HepG2 (cell line): ENCODE measurements around the gene CEP20. TPM values are rescaled to one million over a fixed set of nuclear protein-coding genes. Genes with fewer than 3 reads are reported as not detected.

ENCODE experiments used
- ATAC-seq: fragments of 200-7000 bp; cut with Tn5 transposase; 3 replicates; pipeline ENCODE4 v1.9.1; 2020; ENCODE audit warnings: mild to moderate bottlenecking, moderate library complexity
- BruUV-seq: library from RNA; stranded (reverse); fragments of 400-500 nt; replicated peaks from 2 replicates; lab custom pipeline; 2021; lab: Mats Ljungman, UMichigan
- CTCF ChIA-PET: fragments of 300-600 bp; formaldehyde crosslinking; extraction: SDS; loops from one replicate; lab custom pipeline; 2021; ENCODE audit warnings: low total read pairs, inconsistent platforms, low intra/inter-chr PET ratio; lab: Yijun Ruan, JAX
- POLR2A ChIA-PET: fragments of 350-600 bp; sonication (Branson Sonifier 250); formaldehyde crosslinking; loops from one replicate; lab custom pipeline; 2020; ENCODE audit warnings: antibody characterized with exemption, inconsistent platforms; lab: Yijun Ruan, JAX
- DNase-seq: peaks from one replicate; pipeline ENCODE4 v3.0.0-alpha.2; 2015; ENCODE audit warnings: low spot score
- FAIRE-seq: peaks from 3 replicates; lab custom pipeline; 2011; peaks lifted over from hg19 to GRCh38; lab: Jason Lieb, UNC
- H2AFZ ChIP-seq: one replicate; pipeline ENCODE4 v1.6.1; 2011; ENCODE audit warnings: low read length, inconsistent platforms
- H3K27ac ChIP-seq: fragments of 300-600 bp; 3 replicates; pipeline ENCODE4 v1.8.0; 2011; ENCODE audit warnings: mixed run types, mild to moderate bottlenecking, mixed read lengths, low read length, inconsistent platforms; ENCODE audit not compliant: insufficient read depth; ENCODE audit errors: extremely low read length
- H3K27me3 ChIP-seq, 2 experiments: fragments of 200-600 bp in 1 of 2; 2 replicates in 1 of 2; 3 replicates in 1 of 2; pipeline versions ENCODE4 v1.6.0 to v1.8.0; 2011; ENCODE audit warnings: low read length in 2 of 2, mild to moderate bottlenecking in 2 of 2, moderate library complexity in 2 of 2, inconsistent platforms in 1 of 2; ENCODE audit not compliant: insufficient read depth in 2 of 2, control insufficient read depth in 1 of 2
- H3K36me3 ChIP-seq, 2 experiments: fragments of 200-600 bp in 1 of 2; replicated peaks in 1 of 2; 2 replicates in 1 of 2; 3 replicates in 1 of 2; pipeline versions ENCODE4 v1.5.1 to v1.8.0; 2011; ENCODE audit warnings: low read length in 2 of 2, inconsistent platforms in 1 of 2; ENCODE audit not compliant: insufficient read depth in 2 of 2, control insufficient read depth in 1 of 2
- H3K4me1 ChIP-seq: 2 replicates; pipeline ENCODE4 v1.5.1; 2012; ENCODE audit warnings: low read length, inconsistent platforms; ENCODE audit not compliant: insufficient read depth
- H3K4me2 ChIP-seq: 2 replicates; pipeline ENCODE4 v1.6.0; 2011; ENCODE audit warnings: low read depth, low read length, inconsistent platforms
- H3K4me3 ChIP-seq, 3 experiments: fragments of 200-600 bp in 1 of 3; sonication (generic), shearing (Covaris generic) in 1 of 3; replicated peaks in 1 of 3; 2 replicates each; pipeline ENCODE4 v1.5.1; 2011 to 2016; ENCODE audit warnings: low read length in 3 of 3, inconsistent platforms in 2 of 3, low read depth in 2 of 3, mild to moderate bottlenecking in 2 of 3, control low read depth in 1 of 3, mixed read lengths in 1 of 3; ENCODE audit not compliant: insufficient read depth in 1 of 3
- H3K79me2 ChIP-seq: one replicate; pipeline ENCODE4 v1.6.1; 2011; ENCODE audit warnings: low read length, inconsistent platforms; ENCODE audit not compliant: insufficient read depth
- H3K9ac ChIP-seq: 2 replicates; pipeline ENCODE4 v1.6.0; 2011; ENCODE audit warnings: mild to moderate bottlenecking, low read depth, low read length, inconsistent platforms; ENCODE audit not compliant: insufficient read depth
- H3K9me3 ChIP-seq: 2 replicates; pipeline ENCODE4 v1.5.1; 2012; ENCODE audit warnings: mild to moderate bottlenecking, low read length
- H4K20me1 ChIP-seq: 2 replicates; pipeline ENCODE4 v1.6.0; 2011; ENCODE audit warnings: inconsistent platforms, mild to moderate bottlenecking, low read length, moderate library complexity; ENCODE audit not compliant: insufficient read depth
- DPF2 ChIP-seq: sonication (generic); formaldehyde crosslinking; IDR thresholded peaks from 2 replicates; pipeline ENCODE4 v1.4.0; 2020; ENCODE audit warnings: mild to moderate bottlenecking, low read depth, missing genetic modification reagents, borderline replicate concordance
- SRY ChIP-seq: sonication (generic); formaldehyde crosslinking; IDR thresholded peaks from 2 replicates; pipeline ENCODE4 v1.8.0; 2022; ENCODE audit warnings: mild to moderate bottlenecking, missing genetic modification reagents
- TEAD2 ChIP-seq: sonication (generic); formaldehyde crosslinking; IDR thresholded peaks from 2 replicates; pipeline ENCODE4 v1.9.0; 2021; ENCODE audit warnings: missing genetic modification reagents
- ZNF12 ChIP-seq: sonication (generic); formaldehyde crosslinking; IDR thresholded peaks from 2 replicates; pipeline ENCODE4 v1.5.0; 2020; ENCODE audit warnings: missing genetic modification reagents
- ZNF235 ChIP-seq: sonication (generic); formaldehyde crosslinking; IDR thresholded peaks from 2 replicates; pipeline ENCODE4 v1.8.1; 2023; ENCODE audit warnings: mild to moderate bottlenecking, missing genetic modification reagents, borderline replicate concordance
- ZNF441 ChIP-seq: sonication (generic); formaldehyde crosslinking; IDR thresholded peaks from 2 replicates; pipeline ENCODE4 v1.7.0; 2021; ENCODE audit warnings: missing genetic modification reagents, borderline replicate concordance
- WGBS: methylation state at CpG from one replicate; pipeline ENCODE4 v1.1.6; 2017; ENCODE audit warnings: low lambda C conversion rate; 5-methylcytosine and 5-hydroxymethylcytosine counted together
- in situ Hi-C: cut with HindIII; loops from 2 replicates; pipeline ENCODE4 v1.10.0; 2017; ENCODE audit warnings: low pct_unique_long_range_greater_than_20kb; ENCODE audit not compliant: extremely low pct_ligation_motif_present
- intact Hi-C: fragments of 100-400 bp; cut with micrococcal nuclease; formaldehyde crosslinking; loops from one replicate; pipeline ENCODE4 v1.10.0; 2022; ENCODE audit not compliant: unreplicated experiment
- polyA plus RNA-seq, 8 experiments: library from polyadenylated mRNA; depleted of rRNA in 3 of 8; stranded (reverse) in 7 of 8; unstranded in 1 of 8; fragments of >200 nt; fragmentation: Illumina TruSeq in 4 of 8; extraction: Trizol in 4 of 8; gene quantifications; 2 replicates each; pipeline versions ENCODE4 v1.2.1 to v1.2.3, GENCODE V29; 2011 to 2016; ENCODE audit warnings: low read depth in 4 of 8, missing spikeins in 1 of 8, mixed read lengths in 1 of 8; ENCODE audit not compliant: insufficient read depth in 1 of 8
- total RNA-seq, 5 experiments: library from RNA; depleted of rRNA; stranded (reverse); fragments of >200 nt; fragmentation: Illumina TruSeq; extraction: Trizol; gene quantifications; 2 replicates each; pipeline ENCODE4 v1.2.3, GENCODE V29; 2016; ENCODE audit warnings: low read depth in 1 of 5
- TF ChIP-seq, protein P1 (sequence below): sonication (generic); formaldehyde crosslinking; IDR thresholded peaks from 2 replicates; pipeline ENCODE4 v1.4.0; 2020; ENCODE audit warnings: missing genetic modification reagents
- TF ChIP-seq, protein P2 (sequence below): sonication (generic); formaldehyde crosslinking; IDR thresholded peaks from 2 replicates; pipeline ENCODE4 v1.4.0; 2020; ENCODE audit warnings: missing genetic modification reagents, borderline replicate concordance

CEP20 gene
- total and polyA plus RNA-seq, 2 of the 13 experiments (the other 11 are each of a cell fraction or from before 2014, with no cell fraction given), result 53.0 to 54.1 TPM

DNA sequence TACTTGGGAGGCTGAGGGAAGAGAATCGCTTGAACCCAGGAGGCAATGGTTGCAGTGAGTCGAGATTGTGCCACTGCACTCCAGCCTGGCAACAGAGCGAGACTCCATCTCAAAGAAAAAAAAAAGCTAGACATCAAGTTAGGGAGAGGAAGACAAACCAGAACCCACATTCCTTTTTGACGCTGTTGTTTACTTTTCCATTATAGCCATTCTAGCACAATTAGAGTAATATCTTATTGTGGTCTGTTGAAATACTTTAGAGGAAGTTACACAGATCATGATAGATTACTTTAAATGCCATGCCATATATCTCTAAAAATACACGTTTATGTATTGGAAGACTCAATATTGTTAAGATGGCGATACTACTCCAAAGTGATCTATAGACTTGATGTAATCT lies 44.5 kb upstream of the CEP20 start:
- Histone ChIP-seq H3K9me3 (0 out of 2 replicates have a peak, but pooled peaks cover 4% of the 10 kb centered on the region), H3K4me2 (no peak overlapping the region), H4K20me1 (no peaks in the 10 kb centered on the region), H3K27ac (no peak overlapping the region), H3K27me3 (no peaks in the 10 kb centered on the region), H3K4me1 (peaks cover 14% of the 10 kb centered on the region), H3K4me3 (no peak overlapping the region), H3K36me3 (no peaks in the 10 kb centered on the region), H3K9ac (no peak overlapping the region), H2AFZ (no peak overlapping the region), H3K79me2 (no peaks in the 10 kb centered on the region)
- WGBS, result 49% methylated on average over 6 of the region's 6 CpGs
- ATAC-seq (no peak), DNase-seq (no peak), FAIRE-seq (no peak)
- CTCF ChIA-PET, result no interaction called here
- in situ Hi-C loops, result no loop called here
- BruUV-seq, result no TSS peak
- intact Hi-C loops, result no loop called here
- no peak for TF ChIP-seq TEAD2
- TF ChIP-seq ZNF441 (CRISPR knock-in tag), result no peak
- TF ChIP-seq, protein P1, sequence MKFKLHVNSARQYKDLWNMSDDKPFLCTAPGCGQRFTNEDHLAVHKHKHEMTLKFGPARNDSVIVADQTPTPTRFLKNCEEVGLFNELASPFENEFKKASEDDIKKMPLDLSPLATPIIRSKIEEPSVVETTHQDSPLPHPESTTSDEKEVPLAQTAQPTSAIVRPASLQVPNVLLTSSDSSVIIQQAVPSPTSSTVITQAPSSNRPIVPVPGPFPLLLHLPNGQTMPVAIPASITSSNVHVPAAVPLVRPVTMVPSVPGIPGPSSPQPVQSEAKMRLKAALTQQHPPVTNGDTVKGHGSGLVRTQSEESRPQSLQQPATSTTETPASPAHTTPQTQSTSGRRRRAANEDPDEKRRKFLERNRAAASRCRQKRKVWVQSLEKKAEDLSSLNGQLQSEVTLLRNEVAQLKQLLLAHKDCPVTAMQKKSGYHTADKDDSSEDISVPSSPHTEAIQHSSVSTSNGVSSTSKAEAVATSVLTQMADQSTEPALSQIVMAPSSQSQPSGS (CRISPR knock-in tag), result no peak
- no peak for TF ChIP-seq SRY (CRISPR knock-in tag)
- TF ChIP-seq DPF2 (CRISPR knock-in tag), result no peak
- TF ChIP-seq ZNF12 (CRISPR knock-in tag), result no peak
- TF ChIP-seq, protein P2, sequence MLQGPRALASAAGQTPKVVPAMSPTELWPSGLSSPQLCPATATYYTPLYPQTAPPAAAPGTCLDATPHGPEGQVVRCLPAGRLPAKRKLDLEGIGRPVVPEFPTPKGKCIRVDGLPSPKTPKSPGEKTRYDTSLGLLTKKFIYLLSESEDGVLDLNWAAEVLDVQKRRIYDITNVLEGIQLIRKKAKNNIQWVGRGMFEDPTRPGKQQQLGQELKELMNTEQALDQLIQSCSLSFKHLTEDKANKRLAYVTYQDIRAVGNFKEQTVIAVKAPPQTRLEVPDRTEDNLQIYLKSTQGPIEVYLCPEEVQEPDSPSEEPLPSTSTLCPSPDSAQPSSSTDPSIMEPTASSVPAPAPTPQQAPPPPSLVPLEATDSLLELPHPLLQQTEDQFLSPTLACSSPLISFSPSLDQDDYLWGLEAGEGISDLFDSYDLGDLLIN (CRISPR knock-in tag), result no peak
- no peak for TF ChIP-seq ZNF235
- TF ChIP-seq, all 625 proteins: peak for 0
- POLR2A ChIA-PET, result interaction anchor here (1.5 kb wide), 1 partner anchor 14 kb away, joined by 3 read pairs; no protein-coding TSS in a partner anchor
